HG03457 (cell line): ENCODE data around the gene ANO8.

ENCODE experiments used
- ATAC-seq: cut with Tn5 transposase; IDR thresholded peaks from one replicate; pipeline ENCODE4 v1.9.1; 2021; ENCODE audit warnings: moderate number of reproducible peaks; ENCODE audit not compliant: unreplicated experiment

ANO8 gene

GRCh38 chr19:17328517-17329365 lies 5.9 kb downstream of the ANO8 start:
- no peak for ATAC-seq

DNA sequence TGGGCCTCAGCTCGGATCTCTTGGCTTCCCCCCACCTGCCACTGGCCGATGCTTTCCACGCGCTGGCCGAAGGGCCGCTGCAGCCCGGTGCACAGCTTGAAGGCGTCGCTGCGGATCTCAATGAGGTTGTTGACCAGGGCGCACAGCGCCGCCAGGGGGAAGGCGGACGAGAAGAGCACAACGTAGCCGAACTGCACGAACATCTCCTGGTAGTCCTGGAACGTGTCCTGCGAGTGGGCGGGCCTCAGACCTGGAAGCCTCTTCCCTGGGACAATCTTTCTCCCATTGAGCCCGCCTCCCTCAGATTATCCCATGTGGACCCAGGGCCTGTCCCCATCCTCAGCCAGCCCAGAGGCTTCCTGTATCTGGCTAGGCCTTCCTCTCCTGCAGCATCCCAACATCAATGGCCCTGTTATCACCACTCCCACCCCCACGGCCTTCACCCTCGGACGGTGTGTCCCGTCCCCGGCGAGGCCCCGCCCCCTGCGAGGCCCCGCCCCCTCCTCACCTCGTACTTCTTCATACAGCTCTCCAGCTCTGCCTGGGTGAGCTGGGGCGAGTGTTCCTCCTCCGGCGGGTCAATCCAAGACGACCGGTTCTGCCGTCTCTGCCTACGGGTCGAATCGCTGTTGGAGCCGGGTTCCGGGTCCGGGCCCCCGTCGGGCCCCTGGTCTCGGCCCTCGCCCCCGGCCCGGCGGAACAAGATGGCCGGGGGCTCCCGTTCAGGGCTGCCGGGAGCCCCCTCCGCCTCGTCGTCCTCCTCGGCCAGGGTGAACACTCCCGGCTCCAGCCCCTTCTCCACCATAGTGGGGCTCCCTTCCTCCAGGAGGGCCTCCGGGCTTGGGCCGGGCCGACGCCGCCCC lies 6.8 kb downstream of the ANO8 start:
- ATAC-seq = no peak

GRCh38 chr19:17327068-17327653 lies 7.5 kb downstream of the ANO8 start:
- no peak for ATAC-seq

GRCh38 chr19:17326595-17326966 lies 8.1 kb downstream of the ANO8 start:
- no peak for ATAC-seq

GRCh38 chr19:17325881-17326594 lies 8.6 kb downstream of the ANO8 start:
- ATAC-seq = no peak

DNA sequence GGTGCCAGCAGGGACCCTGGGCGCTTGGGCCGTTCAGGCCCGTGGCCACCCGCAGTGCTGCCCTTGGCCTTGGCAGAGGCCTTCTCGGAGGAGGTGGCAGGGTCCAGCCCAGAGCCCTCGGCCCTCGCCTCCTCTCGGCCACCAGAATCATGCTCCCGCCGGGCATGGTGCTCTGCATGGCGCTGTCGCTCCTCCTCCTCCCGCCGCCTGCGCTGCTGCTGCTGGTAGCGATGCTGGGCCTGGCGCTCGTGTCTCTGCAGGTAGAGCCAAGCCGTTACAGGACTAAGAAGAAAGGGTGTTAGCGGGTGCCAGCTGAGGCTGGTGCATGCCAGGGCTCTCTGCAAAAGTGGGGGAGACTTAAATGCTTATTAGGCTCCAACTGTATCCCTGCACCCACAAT lies 9.5 kb downstream of the ANO8 start:
- no peak for ATAC-seq

DNA sequence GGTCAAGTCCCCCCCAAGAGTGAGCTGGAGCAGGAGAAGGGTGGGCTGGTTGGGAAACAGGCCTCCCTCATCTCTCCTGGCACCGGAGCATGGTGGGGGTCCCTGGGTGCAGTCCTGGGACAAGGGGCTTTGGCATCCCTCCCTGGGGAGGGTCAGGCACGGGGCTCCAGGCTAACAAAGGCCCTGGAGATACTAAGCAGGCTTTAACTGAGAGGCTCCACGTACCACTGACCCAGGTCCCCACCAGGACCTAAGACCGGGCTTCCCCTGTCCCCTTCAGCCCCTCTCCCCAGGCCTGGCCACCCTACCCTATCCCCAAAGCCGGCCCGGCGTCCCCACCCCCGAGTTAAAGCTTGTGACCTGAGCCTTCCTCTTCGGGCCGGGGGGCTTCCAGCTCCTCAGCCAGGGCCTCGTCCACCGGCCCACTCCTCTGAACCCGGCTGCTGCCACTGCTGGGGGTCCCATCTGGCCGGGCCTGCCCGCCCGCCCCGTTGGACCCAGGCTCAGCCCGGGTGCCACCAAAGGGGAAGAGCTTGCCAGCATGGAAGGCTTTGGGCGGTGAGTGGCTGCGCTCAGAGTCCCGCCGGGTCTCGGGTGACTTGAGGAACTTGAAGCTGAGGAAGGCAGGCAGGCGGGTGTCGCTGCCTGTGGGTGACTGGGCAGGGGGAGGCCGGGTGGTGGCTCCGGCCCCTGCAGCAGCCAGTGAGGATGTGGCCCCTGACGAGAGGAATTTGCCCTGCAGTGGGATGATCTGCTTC lies 10.1 kb downstream of the ANO8 start:
- ATAC-seq = no peak

DNA sequence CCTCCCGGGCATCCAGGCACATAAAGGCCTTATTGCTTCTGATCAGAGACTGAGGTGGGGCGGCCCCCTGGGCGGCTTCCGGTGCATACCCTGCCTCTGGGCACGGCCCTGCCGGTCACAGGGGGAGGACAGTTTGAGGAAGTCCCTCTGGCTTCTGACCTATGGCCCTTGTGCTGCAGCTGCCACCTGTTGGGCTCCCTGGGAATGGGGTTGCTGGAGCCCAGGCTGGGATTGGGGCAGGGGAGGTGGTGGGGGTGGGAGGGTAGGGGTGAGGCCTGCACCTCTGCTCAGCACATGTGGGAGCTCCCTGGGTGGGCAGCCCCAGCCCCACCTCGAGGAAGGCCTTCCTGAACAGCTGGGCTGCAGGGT lies 10.7 kb downstream of the ANO8 start:
- no peak for ATAC-seq

DNA sequence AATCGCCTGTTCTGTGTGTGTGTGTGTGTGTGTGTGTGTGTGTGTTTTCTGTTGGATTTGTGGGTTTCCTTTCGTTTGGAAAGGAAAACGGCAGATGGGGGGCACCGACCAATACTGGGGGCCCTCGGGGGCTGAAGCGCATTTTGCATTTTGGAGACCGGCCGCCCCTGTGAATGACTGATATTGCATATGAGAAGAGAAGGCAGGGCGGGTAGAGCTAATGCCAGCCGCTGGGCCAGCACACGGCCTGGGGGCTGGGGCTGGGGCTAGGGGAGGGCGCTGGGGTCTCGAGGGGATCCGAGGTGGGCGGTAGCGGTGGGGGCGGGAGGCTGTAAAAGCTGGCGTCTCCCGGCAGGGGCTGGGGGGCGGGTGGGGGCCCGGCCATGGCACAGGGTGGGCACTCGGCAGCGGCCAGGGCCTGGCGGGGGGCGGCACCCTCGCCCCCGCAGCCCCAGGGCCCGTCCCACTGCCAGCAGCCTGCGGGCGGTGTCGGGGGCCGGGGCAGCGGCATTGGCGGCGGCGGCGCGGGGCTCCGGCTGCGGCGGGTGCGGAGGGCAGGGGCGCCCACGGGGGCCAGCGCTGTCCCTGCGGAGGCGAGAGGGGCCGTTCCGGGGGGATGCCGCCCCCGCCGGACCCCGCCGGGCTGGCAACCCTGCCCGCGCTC lies 11.2 kb downstream of the ANO8 start:
- no peak for ATAC-seq

- ATAC-seq = no peak
These were observed 11.8 kb downstream of the ANO8 start for GRCh38 chr19:17322854-17323253.

GRCh38 chr19:17321655-17322489 lies 12.8 kb downstream of the ANO8 start:
- no peak for ATAC-seq

GRCh38 chr19:17320435-17320834 lies 14.2 kb downstream of the ANO8 start:
- ATAC-seq = no peak

- ATAC-seq = no peak
These were observed 15.0 kb downstream of the ANO8 start for GRCh38 chr19:17319473-17320238.

- ATAC-seq = no peak
These were observed 15.7 kb downstream of the ANO8 start for GRCh38 chr19:17318966-17319365.

DNA sequence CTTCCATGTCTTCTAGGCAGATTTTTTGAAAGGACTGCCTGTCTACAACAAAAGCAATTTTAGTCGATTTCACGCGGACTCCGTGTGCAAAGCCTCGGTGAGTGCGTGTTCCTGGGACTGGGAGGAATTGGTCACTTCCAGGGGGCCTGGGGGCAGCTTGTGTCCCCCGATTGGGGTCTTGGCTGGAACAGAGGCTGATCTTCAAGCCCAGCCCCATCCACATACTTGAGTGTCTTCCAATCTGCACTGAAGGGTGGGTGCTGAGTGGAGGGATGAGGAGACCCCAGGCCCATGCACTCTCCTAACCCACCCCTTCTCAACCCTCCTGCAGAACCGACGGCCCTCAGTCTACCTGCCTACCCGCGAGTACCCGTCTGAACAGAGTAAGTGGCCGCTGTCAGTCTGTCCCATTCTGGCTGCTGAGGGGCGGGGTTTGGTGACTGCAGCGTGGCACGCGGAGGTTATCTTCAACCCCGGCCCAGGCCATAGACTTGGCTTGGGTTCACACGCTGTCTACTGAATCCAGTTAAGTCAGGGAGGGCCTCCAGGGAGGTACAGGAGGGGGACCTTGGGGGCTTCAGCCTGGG lies 20.6 kb downstream of the ANO8 start:
- ATAC-seq = no peak

GRCh38 chr19:17312189-17313113 lies 22.2 kb downstream of the ANO8 start:
- ATAC-seq = no peak
